Measurements from ENCODE around the gene GPRC5D.

GPRC5D gene

GRCh38 chr12:12926571-12927071 lies 25.3 kb downstream of the GPRC5D start:
- H3K27ac ChIP-seq (ENCODE audit: low read depth, low read length), result no peak overlapping the region
- no peak overlapping the region for H3K9ac ChIP-seq (ENCODE audit: low read depth in 1 of 2, low read length in 2 of 2)
- peak overlapping the region; percentile 37 to 47 for H3K4me3 ChIP-seq (ENCODE audit: low read depth in 1 of 2, low read length in 2 of 2)

GRCh38 chr12:12925388-12925787 lies 26.6 kb downstream of the GPRC5D start:
- no peak overlapping the region for H3K9ac ChIP-seq (ENCODE audit: low read depth in 1 of 2, low read length in 2 of 2)
- H3K27me3 ChIP-seq (ENCODE audit: control insufficient read depth in 1 of 2, insufficient read depth in 2 of 2, low read length in 2 of 2), result no peaks in the 10 kb centered on the region
- no peaks in the 10 kb centered on the region for H3K9me3 ChIP-seq (ENCODE audit: control insufficient read depth in 1 of 2, low read length in 2 of 2)
- peaks cover 0 to 3% of the 10 kb centered on the region in 2 donors for H3K36me3 ChIP-seq (ENCODE audit: control insufficient read depth in 1 of 2, insufficient read depth in 2 of 2, low read length in 2 of 2)
- H3K27ac ChIP-seq (ENCODE audit: low read depth, low read length), result no peak overlapping the region
- no peak overlapping the region for H3K4me3 ChIP-seq (ENCODE audit: low read depth in 1 of 2, low read length in 2 of 2)
- peaks cover 9 to 10% of the 10 kb centered on the region in 2 donors for H3K4me1 ChIP-seq (ENCODE audit: control insufficient read depth in 1 of 2, insufficient read depth in 2 of 2, low read length in 2 of 2)

More at GRCh38 chr12:12926571-12927071, 25.3 kb downstream of the GPRC5D start:
- no peaks in the 10 kb centered on the region for H3K9me3 ChIP-seq (ENCODE audit: control insufficient read depth in 1 of 2, low read length in 2 of 2)
- no peaks in the 10 kb centered on the region for H3K27me3 ChIP-seq (ENCODE audit: control insufficient read depth in 1 of 2, insufficient read depth in 2 of 2, low read length in 2 of 2)
- peaks cover 0 to 3% of the 10 kb centered on the region in 2 donors for H3K36me3 ChIP-seq (ENCODE audit: control insufficient read depth in 1 of 2, insufficient read depth in 2 of 2, low read length in 2 of 2)
- H3K4me1 ChIP-seq (ENCODE audit: control insufficient read depth in 1 of 2, insufficient read depth in 2 of 2, low read length in 2 of 2), result peaks cover 9 to 10% of the 10 kb centered on the region in 2 donors

GRCh38 chr12:12924169-12924568 lies 27.8 kb downstream of the GPRC5D start:
- Histone ChIP-seq H3K4me3 (ENCODE audit: low read depth in 1 of 2, low read length in 2 of 2) (no peak overlapping the region), H3K9ac (ENCODE audit: low read depth in 1 of 2, low read length in 2 of 2) (no peak overlapping the region), H3K36me3 (ENCODE audit: control insufficient read depth in 1 of 2, insufficient read depth in 2 of 2, low read length in 2 of 2) (no peaks in the 10 kb centered on the region), H3K4me1 (ENCODE audit: control insufficient read depth in 1 of 2, insufficient read depth in 2 of 2, low read length in 2 of 2) (peaks cover 9 to 10% of the 10 kb centered on the region in 2 donors), H3K27ac (ENCODE audit: low read depth, low read length) (no peak overlapping the region), H3K27me3 (ENCODE audit: control insufficient read depth in 1 of 2, insufficient read depth in 2 of 2, low read length in 2 of 2) (no peaks in the 10 kb centered on the region), H3K9me3 (ENCODE audit: control insufficient read depth in 1 of 2, low read length in 2 of 2) (no peaks in the 10 kb centered on the region)

- Histone ChIP-seq H3K9me3 (ENCODE audit: control insufficient read depth in 1 of 2, low read length in 2 of 2) (no peaks in the 10 kb centered on the region), H3K4me3 (ENCODE audit: low read depth in 1 of 2, low read length in 2 of 2) (no peak overlapping the region), H3K9ac (ENCODE audit: low read depth in 1 of 2, low read length in 2 of 2) (no peak overlapping the region), H3K36me3 (ENCODE audit: control insufficient read depth in 1 of 2, insufficient read depth in 2 of 2, low read length in 2 of 2) (no peaks in the 10 kb centered on the region), H3K4me1 (ENCODE audit: control insufficient read depth in 1 of 2, insufficient read depth in 2 of 2, low read length in 2 of 2) (peaks cover 9 to 10% of the 10 kb centered on the region in 2 donors), H3K27me3 (ENCODE audit: control insufficient read depth in 1 of 2, insufficient read depth in 2 of 2, low read length in 2 of 2) (no peaks in the 10 kb centered on the region), H3K27ac (ENCODE audit: low read depth, low read length) (no peak overlapping the region)
Measured at GRCh38 chr12:12922978-12923377, 29.0 kb downstream of the GPRC5D start.

- no peaks in the 10 kb centered on the region for H3K9me3 ChIP-seq (ENCODE audit: control insufficient read depth in 1 of 2, low read length in 2 of 2)
- no peak overlapping the region for H3K27ac ChIP-seq (ENCODE audit: low read depth, low read length)
- no peak overlapping the region for H3K9ac ChIP-seq (ENCODE audit: low read depth in 1 of 2, low read length in 2 of 2)
- H3K36me3 ChIP-seq (ENCODE audit: control insufficient read depth in 1 of 2, insufficient read depth in 2 of 2, low read length in 2 of 2), result peaks cover 0 to 3% of the 10 kb centered on the region in 2 donors
- peaks cover 9 to 10% of the 10 kb centered on the region in 2 donors for H3K4me1 ChIP-seq (ENCODE audit: control insufficient read depth in 1 of 2, insufficient read depth in 2 of 2, low read length in 2 of 2)
- no peaks in the 10 kb centered on the region for H3K27me3 ChIP-seq (ENCODE audit: control insufficient read depth in 1 of 2, insufficient read depth in 2 of 2, low read length in 2 of 2)
- no peak overlapping the region for H3K4me3 ChIP-seq (ENCODE audit: low read depth in 1 of 2, low read length in 2 of 2)
Measured at GRCh38 chr12:12922191-12922616, 29.8 kb downstream of the GPRC5D start.

- peaks cover 0 to 3% of the 10 kb centered on the region in 2 donors for H3K36me3 ChIP-seq (ENCODE audit: control insufficient read depth in 1 of 2, insufficient read depth in 2 of 2, low read length in 2 of 2)
- H3K9me3 ChIP-seq (ENCODE audit: control insufficient read depth in 1 of 2, low read length in 2 of 2), result no peaks in the 10 kb centered on the region
- no peak overlapping the region for H3K27ac ChIP-seq (ENCODE audit: low read depth, low read length)
- H3K27me3 ChIP-seq (ENCODE audit: control insufficient read depth in 1 of 2, insufficient read depth in 2 of 2, low read length in 2 of 2), result no peaks in the 10 kb centered on the region
- no peak overlapping the region for H3K9ac ChIP-seq (ENCODE audit: low read depth in 1 of 2, low read length in 2 of 2)
- peaks cover 0 to 5% of the 10 kb centered on the region in 2 donors for H3K4me1 ChIP-seq (ENCODE audit: control insufficient read depth in 1 of 2, insufficient read depth in 2 of 2, low read length in 2 of 2)
- no peak overlapping the region for H3K4me3 ChIP-seq (ENCODE audit: low read depth in 1 of 2, low read length in 2 of 2)
Measured at GRCh38 chr12:12919666-12920435, 32.1 kb downstream of the GPRC5D start.

GRCh38 chr12:12918781-12919389 lies 33.1 kb downstream of the GPRC5D start:
- Histone ChIP-seq H3K27me3 (ENCODE audit: control insufficient read depth in 1 of 2, insufficient read depth in 2 of 2, low read length in 2 of 2) (no peaks in the 10 kb centered on the region), H3K36me3 (ENCODE audit: control insufficient read depth in 1 of 2, insufficient read depth in 2 of 2, low read length in 2 of 2) (peaks cover 0 to 5% of the 10 kb centered on the region in 2 donors)

GRCh38 chr12:12917517-12917916 lies 34.5 kb downstream of the GPRC5D start:
- Histone ChIP-seq H3K9ac (ENCODE audit: low read depth in 1 of 2, low read length in 2 of 2) (no peak overlapping the region), H3K27me3 (ENCODE audit: control insufficient read depth in 1 of 2, insufficient read depth in 2 of 2, low read length in 2 of 2) (no peaks in the 10 kb centered on the region), H3K27ac (ENCODE audit: low read depth, low read length) (no peak overlapping the region), H3K4me1 (ENCODE audit: control insufficient read depth in 1 of 2, insufficient read depth in 2 of 2, low read length in 2 of 2) (peaks cover 0 to 5% of the 10 kb centered on the region in 2 donors), H3K4me3 (ENCODE audit: low read depth in 1 of 2, low read length in 2 of 2) (no peak overlapping the region), H3K36me3 (ENCODE audit: control insufficient read depth in 1 of 2, insufficient read depth in 2 of 2, low read length in 2 of 2) (peaks cover 0 to 17% of the 10 kb centered on the region in 2 donors), H3K9me3 (ENCODE audit: control insufficient read depth in 1 of 2, low read length in 2 of 2) (no peaks in the 10 kb centered on the region)

More at GRCh38 chr12:12918781-12919389, 33.1 kb downstream of the GPRC5D start:
- Histone ChIP-seq H3K9me3 (ENCODE audit: control insufficient read depth in 1 of 2, low read length in 2 of 2) (no peaks in the 10 kb centered on the region), H3K4me1 (ENCODE audit: control insufficient read depth in 1 of 2, insufficient read depth in 2 of 2, low read length in 2 of 2) (peaks cover 0 to 5% of the 10 kb centered on the region in 2 donors), H3K9ac (ENCODE audit: low read depth in 1 of 2, low read length in 2 of 2) (no peak overlapping the region), H3K4me3 (ENCODE audit: low read depth in 1 of 2, low read length in 2 of 2) (no peak overlapping the region), H3K27ac (ENCODE audit: low read depth, low read length) (no peak overlapping the region)

GRCh38 chr12:12916135-12916944 lies 35.6 kb downstream of the GPRC5D start:
- Histone ChIP-seq H3K27ac (ENCODE audit: low read depth, low read length) (no peak overlapping the region), H3K36me3 (ENCODE audit: control insufficient read depth in 1 of 2, insufficient read depth in 2 of 2, low read length in 2 of 2) (peaks cover 0 to 17% of the 10 kb centered on the region in 2 donors), H3K4me1 (ENCODE audit: control insufficient read depth in 1 of 2, insufficient read depth in 2 of 2, low read length in 2 of 2) (peaks cover 0 to 5% of the 10 kb centered on the region in 2 donors), H3K9ac (ENCODE audit: low read depth in 1 of 2, low read length in 2 of 2) (no peak overlapping the region), H3K27me3 (ENCODE audit: control insufficient read depth in 1 of 2, insufficient read depth in 2 of 2, low read length in 2 of 2) (no peaks in the 10 kb centered on the region), H3K4me3 (ENCODE audit: low read depth in 1 of 2, low read length in 2 of 2) (no peak overlapping the region), H3K9me3 (ENCODE audit: control insufficient read depth in 1 of 2, low read length in 2 of 2) (no peaks in the 10 kb centered on the region)
